Measurements from ENCODE around the gene ASB18. TPM values are rescaled to one million over a fixed set of nuclear protein-coding genes. Genes with fewer than 3 reads are reported as not detected.

Gene ASB18
- total and polyA plus RNA-seq, 9 donors = not detected

DNA sequence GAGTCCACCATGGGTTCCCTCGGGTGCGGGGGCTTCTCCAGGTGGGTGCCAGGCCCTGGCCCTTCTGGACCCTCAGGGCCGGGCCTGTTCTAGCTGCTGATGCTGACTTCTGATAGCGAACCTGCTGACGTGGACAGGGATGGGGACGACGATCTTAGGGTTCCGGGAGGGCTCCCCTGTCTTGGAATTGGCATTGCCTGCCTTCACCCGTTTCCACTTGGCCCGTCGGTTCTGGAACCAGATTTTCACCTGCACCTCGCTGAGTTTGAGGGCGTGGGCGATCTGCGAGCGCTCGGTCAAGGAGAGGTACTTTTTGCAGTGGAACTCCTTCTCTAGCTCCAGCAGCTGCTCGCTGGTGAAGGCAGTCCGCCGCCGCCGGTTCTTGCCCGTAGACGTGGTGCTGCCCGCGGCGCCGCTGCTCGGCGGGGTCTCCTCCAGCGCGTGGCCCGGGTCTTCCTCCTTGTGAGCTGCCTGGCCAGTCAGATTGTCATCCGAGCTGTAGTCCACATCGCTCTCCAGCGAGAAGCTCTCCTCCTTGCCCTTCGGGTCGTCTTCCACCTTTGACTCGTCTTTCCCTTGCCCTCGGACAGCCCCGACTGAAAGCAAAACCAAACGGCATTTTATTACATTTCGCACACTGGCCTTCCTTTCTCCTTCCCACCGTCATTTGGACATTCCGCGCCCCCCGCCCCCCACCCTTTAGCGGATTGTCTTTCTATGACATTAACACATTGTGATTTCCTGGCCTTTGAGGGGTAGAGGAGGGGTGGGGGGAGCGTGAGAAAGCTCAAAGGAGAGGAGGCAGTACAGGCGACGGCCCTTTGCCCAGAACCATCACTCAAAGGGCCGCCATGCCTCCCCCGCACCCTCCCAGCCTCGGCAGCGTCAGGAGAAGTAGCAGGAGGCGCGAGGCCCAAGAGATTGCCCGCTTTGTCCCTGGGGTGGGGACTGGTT is 98.1 kb downstream of the ASB18 start:
- H3K4me1 ChIP-seq (ENCODE audit: insufficient read depth) = peaks cover 11% of the 10 kb centered on the region

DNA sequence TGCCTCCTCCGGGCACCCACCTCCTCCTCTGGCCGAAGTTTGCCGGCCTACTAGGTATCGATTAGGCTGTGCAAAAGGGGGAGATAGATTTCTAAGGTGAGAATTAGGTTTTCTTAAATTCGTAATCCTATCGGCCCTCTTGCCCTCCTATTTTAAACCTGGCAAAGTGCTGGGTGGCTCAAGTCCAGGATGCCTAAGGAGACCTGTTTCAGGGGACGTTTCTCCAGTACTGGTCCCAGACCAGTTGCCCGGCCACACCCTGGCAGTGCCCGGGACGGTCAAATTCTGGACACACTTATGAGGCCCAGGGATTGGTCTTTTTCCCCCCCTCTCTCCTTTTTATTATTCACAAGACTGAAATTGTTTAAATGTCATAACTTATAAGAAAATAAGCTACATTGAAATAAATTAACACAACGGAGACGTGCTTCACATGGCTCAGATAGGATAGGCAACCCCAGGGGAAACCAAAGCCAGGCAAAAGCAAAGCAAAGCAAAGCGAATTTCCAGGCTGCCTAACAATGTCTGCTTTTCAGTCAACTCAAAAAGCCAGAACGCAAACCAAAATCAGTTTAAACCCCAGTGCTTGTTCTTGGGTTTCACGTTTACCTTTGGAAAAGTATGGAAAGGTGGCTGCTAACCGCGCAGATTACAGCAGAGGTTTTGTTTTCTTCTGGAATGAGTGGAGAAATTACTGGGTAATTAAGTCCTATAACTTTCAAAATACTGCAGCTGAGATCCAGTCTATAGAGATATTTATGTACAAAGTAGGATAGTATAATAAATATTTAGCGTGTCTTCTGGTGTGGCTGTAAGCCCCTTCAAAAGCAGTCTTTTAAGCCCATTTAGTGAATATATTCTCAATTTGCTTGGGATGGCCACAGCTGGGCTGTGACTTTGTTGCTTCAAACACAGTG is 99.0 kb downstream of the ASB18 start:
- WGBS, 3 donors = 27 to 34% (median 28%) methylated on average over 18 of the region's 18 CpGs
- DNase-seq = no peak
- no peaks in the 10 kb centered on the region for H3K36me3 ChIP-seq
- no peak overlapping the region for H3K27ac ChIP-seq
- intact Hi-C loops (cut with DNase I) = no loop called here
- TF ChIP-seq POLR2A (IDR thresholded peaks at IDR 0.05) (no peak), EP300 (IDR thresholded peaks at IDR 0.05) (no peak)
- TF ChIP-seq, protein P1, sequence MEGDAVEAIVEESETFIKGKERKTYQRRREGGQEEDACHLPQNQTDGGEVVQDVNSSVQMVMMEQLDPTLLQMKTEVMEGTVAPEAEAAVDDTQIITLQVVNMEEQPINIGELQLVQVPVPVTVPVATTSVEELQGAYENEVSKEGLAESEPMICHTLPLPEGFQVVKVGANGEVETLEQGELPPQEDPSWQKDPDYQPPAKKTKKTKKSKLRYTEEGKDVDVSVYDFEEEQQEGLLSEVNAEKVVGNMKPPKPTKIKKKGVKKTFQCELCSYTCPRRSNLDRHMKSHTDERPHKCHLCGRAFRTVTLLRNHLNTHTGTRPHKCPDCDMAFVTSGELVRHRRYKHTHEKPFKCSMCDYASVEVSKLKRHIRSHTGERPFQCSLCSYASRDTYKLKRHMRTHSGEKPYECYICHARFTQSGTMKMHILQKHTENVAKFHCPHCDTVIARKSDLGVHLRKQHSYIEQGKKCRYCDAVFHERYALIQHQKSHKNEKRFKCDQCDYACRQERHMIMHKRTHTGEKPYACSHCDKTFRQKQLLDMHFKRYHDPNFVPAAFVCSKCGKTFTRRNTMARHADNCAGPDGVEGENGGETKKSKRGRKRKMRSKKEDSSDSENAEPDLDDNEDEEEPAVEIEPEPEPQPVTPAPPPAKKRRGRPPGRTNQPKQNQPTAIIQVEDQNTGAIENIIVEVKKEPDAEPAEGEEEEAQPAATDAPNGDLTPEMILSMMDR (IDR thresholded peaks at IDR 0.05) = no peak
- no peaks in the 10 kb centered on the region for H3K9me3 ChIP-seq
- H3K4me1 ChIP-seq (ENCODE audit: insufficient read depth) = peaks cover 11% of the 10 kb centered on the region
- no peak overlapping the region for H3K4me3 ChIP-seq
- H3K27me3 ChIP-seq = peaks cover 5% of the 10 kb centered on the region

More for the DNA sequence above, 98.1 kb downstream of the ASB18 start:
- no peak for DNase-seq
- Histone ChIP-seq H3K27me3 (peaks cover 5% of the 10 kb centered on the region), H3K4me3 (no peak overlapping the region), H3K9me3 (no peaks in the 10 kb centered on the region), H3K36me3 (no peaks in the 10 kb centered on the region), H3K27ac (no peak overlapping the region)
- intact Hi-C loops (cut with DNase I) = no loop called here
- 9 to 15% (median 10%) methylated on average over 58 of the region's 58 CpGs for WGBS, 3 donors
- TF ChIP-seq, protein P1 (IDR thresholded peaks at IDR 0.05) = no peak
- TF ChIP-seq POLR2A (IDR thresholded peaks at IDR 0.05) (no peak), EP300 (IDR thresholded peaks at IDR 0.05) (no peak)

DNA sequence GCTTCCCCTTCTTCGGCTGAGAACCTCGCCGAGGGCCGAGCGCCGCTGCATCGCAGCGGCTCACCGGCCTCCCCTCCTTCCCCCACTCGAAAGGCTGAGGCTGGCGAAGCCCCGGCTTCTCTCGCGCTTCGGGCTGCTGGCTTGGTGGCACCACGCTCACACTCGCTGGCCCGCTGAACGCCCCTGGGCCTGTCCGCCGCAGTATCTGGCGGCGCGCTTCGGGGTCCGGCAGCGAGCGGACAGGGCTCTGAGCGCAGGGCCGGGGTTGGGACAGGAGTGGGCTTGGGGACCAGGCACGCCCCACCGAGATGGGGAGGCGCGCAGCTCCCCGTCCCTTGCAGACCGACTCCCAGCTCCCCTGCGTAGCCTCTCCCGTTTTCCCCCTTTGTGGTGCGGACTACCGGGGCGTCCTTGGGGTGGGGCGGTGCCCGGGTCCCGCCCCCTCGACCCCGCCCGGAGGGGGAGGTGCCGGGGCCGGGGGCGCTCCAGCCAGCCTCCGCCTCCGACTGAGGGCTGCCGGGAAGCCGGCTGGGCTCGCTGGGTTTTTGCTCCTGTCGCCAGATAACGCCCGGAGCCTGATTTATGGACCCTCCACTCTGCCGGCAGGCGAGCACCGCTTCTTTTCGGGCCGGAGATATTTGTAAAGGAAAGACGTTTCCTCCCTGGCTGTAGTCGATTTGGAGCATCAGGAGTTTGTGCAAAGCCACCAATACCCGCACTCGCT is 99.8 kb downstream of the ASB18 start:
- WGBS, 3 donors = 0 to 2% (median 1%) methylated on average over 47 to 67 of the region's 67 CpGs
- peaks cover 11% of the 10 kb centered on the region for H3K4me1 ChIP-seq (ENCODE audit: insufficient read depth)
- H3K9me3 ChIP-seq = no peaks in the 10 kb centered on the region
- peaks cover 5% of the 10 kb centered on the region for H3K27me3 ChIP-seq
- no peak overlapping the region for H3K27ac ChIP-seq
- no peaks in the 10 kb centered on the region for H3K36me3 ChIP-seq
- peak in 1 of 5 donors; percentile 34 for DNase-seq
- peak overlapping the region; percentile 2 for H3K4me3 ChIP-seq
- intact Hi-C loops (cut with DNase I) = no loop called here
- no peak for TF ChIP-seq EP300 (IDR thresholded peaks at IDR 0.05)
- TF ChIP-seq, protein P1 (IDR thresholded peaks at IDR 0.05) = no peak
